ENCODE measurements around the gene JPH4. TPM values are rescaled to one million over a fixed set of nuclear protein-coding genes. Genes with fewer than 3 reads are reported as not detected.

JPH4 gene
- total RNA-seq, 6 experiments from 2014 or later: 0.07 to 0.20 (median 0.19) TPM; not detected in 3

GRCh38 chr14:23559010-23559925, 19.3 kb downstream of the JPH4 start:
- ATAC-seq: no peak
- no peaks in the 10 kb centered on the region for H3K27me3 ChIP-seq
- peaks cover 0 to 18% (median 0%) of the 10 kb centered on the region in 4 donors for H3K36me3 ChIP-seq
- H3K9me3 ChIP-seq: no peaks in the 10 kb centered on the region
- no peak overlapping the region for H3K27ac ChIP-seq
- intact Hi-C loops (cut with DNase I): no loop called here
- H3K4me1 ChIP-seq: peaks cover 0 to 25% (median 7%) of the 10 kb centered on the region in 4 donors
- peak; percentile 55 to 81 (median 76) for TF ChIP-seq CTCF (IDR thresholded peaks at IDR 0.05)
- no peak for TF ChIP-seq POLR2A (IDR thresholded peaks at IDR 0.05)
- WGBS (ENCODE audit: insufficient coverage, low coverage, low lambda C conversion rate, missing lambda C conversion rate): 61% methylated on average over 14 of the region's 21 CpGs
- H3K4me3 ChIP-seq: no peak overlapping the region
- no peak for DNase-seq

- peaks cover 0 to 17% (median 6%) of the 10 kb centered on the region in 4 donors for H3K4me1 ChIP-seq
- WGBS (ENCODE audit: insufficient coverage, low coverage, low lambda C conversion rate, missing lambda C conversion rate): 85% methylated on average over 5 of the region's 10 CpGs
- intact Hi-C loops (cut with DNase I): no loop called here
- ATAC-seq (no peak), DNase-seq (no peak)
- H3K4me3 ChIP-seq: no peak overlapping the region
- TF ChIP-seq POLR2A (IDR thresholded peaks at IDR 0.05): no peak
- no peak for TF ChIP-seq CTCF (IDR thresholded peaks at IDR 0.05)
- no peaks in the 10 kb centered on the region for H3K27me3 ChIP-seq
- H3K9me3 ChIP-seq: no peaks in the 10 kb centered on the region
- H3K36me3 ChIP-seq: peaks cover 0 to 18% (median 0%) of the 10 kb centered on the region in 4 donors
- H3K27ac ChIP-seq: no peak overlapping the region
Observed at GRCh38 chr14:23558346-23559009, 20.1 kb downstream of the JPH4 start.

GRCh38 chr14:23557946-23558345, 20.6 kb downstream of the JPH4 start:
- Histone ChIP-seq H3K4me3 (no peak overlapping the region), H3K27ac (no peak overlapping the region), H3K27me3 (no peaks in the 10 kb centered on the region), H3K36me3 (peaks cover 0 to 18% (median 0%) of the 10 kb centered on the region in 4 donors), H3K4me1 (peaks cover 0 to 11% (median 3%) of the 10 kb centered on the region in 4 donors), H3K9me3 (no peaks in the 10 kb centered on the region)
- ATAC-seq (no peak), DNase-seq (no peak)
- TF ChIP-seq CTCF (IDR thresholded peaks at IDR 0.05) (no peak), POLR2A (IDR thresholded peaks at IDR 0.05) (no peak)
- WGBS (ENCODE audit: insufficient coverage, low coverage, low lambda C conversion rate, missing lambda C conversion rate): no CpG with 5 or more reads among the region's 1 CpG
- intact Hi-C loops (cut with DNase I): no loop called here

- no peak for DNase-seq
- Histone ChIP-seq H3K27me3 (no peaks in the 10 kb centered on the region), H3K27ac (no peak overlapping the region), H3K4me3 (no peak overlapping the region), H3K9me3 (no peaks in the 10 kb centered on the region), H3K4me1 (peaks cover 0 to 11% (median 3%) of the 10 kb centered on the region in 4 donors), H3K36me3 (peaks cover 0 to 18% (median 0%) of the 10 kb centered on the region in 4 donors)
- WGBS (ENCODE audit: insufficient coverage, low coverage, low lambda C conversion rate, missing lambda C conversion rate): 41% methylated on average over 2 of the region's 2 CpGs
- intact Hi-C loops (cut with DNase I): no loop called here
- ATAC-seq: no peak
- no peak for TF ChIP-seq POLR2A (IDR thresholded peaks at IDR 0.05)
- no peak for TF ChIP-seq CTCF (IDR thresholded peaks at IDR 0.05)
Observed at GRCh38 chr14:23557521-23557920, 21.1 kb downstream of the JPH4 start.
